A549 (cell line): ENCODE measurements around the gene NCOA3. TPM values are rescaled to one million over a fixed set of nuclear protein-coding genes. Genes with fewer than 3 reads are reported as not detected.

Source experiments
- ATAC-seq, 2 experiments: fragments of 200-7000 bp in 1 of 2; fragments of >200 bp in 1 of 2; cut with Nextera tagmentation in 1 of 2; cut with Tn5 transposase in 1 of 2; 3 replicates each; pipeline versions ENCODE4 v1.8.0 to v1.9.1; 2018 to 2020; ENCODE audit warnings: mild to moderate bottlenecking in 1 of 2, moderate library complexity in 1 of 2
- CTCF ChIA-PET: fragments of 300-600 bp; sonication (Branson Sonifier 250); formaldehyde crosslinking; extraction: SDS; loops from one replicate; lab custom pipeline; 2021; ENCODE audit warnings: antibody characterized with exemption, inconsistent platforms; lab: Yijun Ruan, JAX
- POLR2A ChIA-PET: fragments of 350-600 bp; formaldehyde crosslinking; extraction: SDS; loops from one replicate; lab custom pipeline; 2021; ENCODE audit warnings: antibody characterized with exemption, inconsistent platforms; lab: Yijun Ruan, JAX
- DNase-seq, 2 experiments: peaks; one replicate each; pipeline versions ENCODE4 v3.0.0 to v3.0.0-alpha.2; 2011 to 2016; ENCODE audit warnings: low read depth in 1 of 2, low spot score in 1 of 2
- FAIRE-seq: peaks from 2 replicates; lab custom pipeline; 2011; peaks lifted over from hg19 to GRCh38; lab: Jason Lieb, UNC
- H3K27ac ChIP-seq, 2 experiments: fragments of >200 bp; sonication (Bioruptor Twin); formaldehyde crosslinking; 3 replicates each; pipeline ENCODE4 v1.5.1; 2016 to 2017
- H3K4me1 ChIP-seq: fragments of >200 bp; sonication (Bioruptor Twin); formaldehyde crosslinking; 3 replicates; pipeline ENCODE4 v1.6.1; 2016
- H3K4me2 ChIP-seq: fragments of >200 bp; sonication (Bioruptor Twin); formaldehyde crosslinking; 3 replicates; pipeline ENCODE4 v1.6.1; 2016
- H3K4me3 ChIP-seq: fragments of >200 bp; sonication (Bioruptor Twin); formaldehyde crosslinking; 3 replicates; pipeline ENCODE4 v1.5.1; 2016
- H3K9me3 ChIP-seq: fragments of >200 bp; sonication (Bioruptor Twin); formaldehyde crosslinking; 3 replicates; pipeline ENCODE4 v1.6.1; 2016
- FOSL2 ChIP-seq, 2 experiments: fragments of 450-650 bp in 1 of 2; fragments of >200 bp in 1 of 2; sonication (Bioruptor Twin) in 1 of 2; formaldehyde crosslinking; IDR thresholded peaks; 2 replicates each; pipeline versions ENCODE4 v1.5.0 to v1.6.1; 2016 to 2020; ENCODE audit warnings: mild to moderate bottlenecking in 1 of 2, moderate library complexity in 1 of 2
- GATA3 ChIP-seq: IDR thresholded peaks from 2 replicates; pipeline ENCODE4 v1.6.1; 2012; ENCODE audit warnings: borderline replicate concordance
- HOXB5 ChIP-seq: fragments of 250-450 bp; sonication (Bioruptor Pico); IDR thresholded peaks from 2 replicates; pipeline ENCODE4 v1.5.0; 2020; ENCODE audit warnings: mild to moderate bottlenecking, moderate library complexity
- JUNB ChIP-seq: fragments of >200 bp; sonication (Bioruptor Twin); formaldehyde crosslinking; IDR thresholded peaks from 2 replicates; pipeline ENCODE4 v1.6.1; 2016
- KDM1A ChIP-seq: fragments of 200-600 bp; sonication (generic); IDR thresholded peaks from 2 replicates; pipeline ENCODE4 v1.6.1; 2016; ENCODE audit warnings: low read depth, mild to moderate bottlenecking
- KDM5A ChIP-seq: fragments of 200-600 bp; sonication (generic); IDR thresholded peaks from 2 replicates; pipeline ENCODE4 v1.6.1; 2016; ENCODE audit warnings: antibody characterized with exemption, mild to moderate bottlenecking
- MAZ ChIP-seq: fragments of 150-350 bp; IDR thresholded peaks from 2 replicates; pipeline ENCODE4 v1.6.1; 2014; ENCODE audit warnings: antibody characterized with exemption, low read depth, low read length, borderline replicate concordance
- MYC ChIP-seq: IDR thresholded peaks from 2 replicates; pipeline ENCODE4 v1.6.1; 2012; ENCODE audit warnings: mild to moderate bottlenecking, inconsistent platforms, low read length, improper control_type of control experiment, borderline replicate concordance
- NFE2L2 ChIP-seq: fragments of 150-350 bp; conservative IDR thresholded peaks from 2 replicates; pipeline ENCODE4 v1.6.1; 2014; ENCODE audit warnings: low read length
- NPAS2 ChIP-seq: fragments of 250-450 bp; sonication (Bioruptor Pico); IDR thresholded peaks from 2 replicates; pipeline ENCODE4 v1.8.0; 2022; ENCODE audit warnings: mild to moderate bottlenecking, moderate library complexity, borderline replicate concordance
- RARB ChIP-seq: fragments of 250-450 bp; sonication (Bioruptor Pico); IDR thresholded peaks from 2 replicates; pipeline ENCODE4 v1.8.0; 2021; ENCODE audit warnings: mild to moderate bottlenecking, moderate library complexity
- SREBF2 ChIP-seq: fragments of 450-650 bp; IDR thresholded peaks from 2 replicates; pipeline ENCODE4 v1.6.1; 2014; ENCODE audit warnings: mild to moderate bottlenecking, moderate library complexity
- TFCP2L1 ChIP-seq: fragments of 250-450 bp; sonication (Bioruptor Pico); IDR thresholded peaks from 2 replicates; pipeline ENCODE4 v1.5.0; 2021; ENCODE audit warnings: mild to moderate bottlenecking
- ZC3H11A ChIP-seq: fragments of 450-650 bp; IDR thresholded peaks from 2 replicates; pipeline ENCODE4 v1.6.1; 2014; ENCODE audit warnings: antibody characterized with exemption, mild to moderate bottlenecking
- ZFP36 ChIP-seq: fragments of 450-650 bp; IDR thresholded peaks from 2 replicates; pipeline ENCODE4 v1.6.1; 2014; ENCODE audit warnings: borderline replicate concordance; ENCODE audit not compliant: partially characterized antibody
- ZNF302 ChIP-seq: fragments of 250-450 bp; sonication (Bioruptor Pico); IDR thresholded peaks from 2 replicates; pipeline ENCODE4 v1.9.0; 2021; ENCODE audit warnings: inconsistent platforms, mild to moderate bottlenecking, moderate library complexity
- ZSCAN20 ChIP-seq: fragments of 250-450 bp; sonication (Bioruptor Pico); IDR thresholded peaks from 2 replicates; pipeline ENCODE4 v1.8.0; 2022; ENCODE audit warnings: mild to moderate bottlenecking, moderate library complexity
- WGBS: methylation state at CpG from one replicate; pipeline ENCODE4 v1.1.6; 2017; ENCODE audit errors: missing lambda C conversion rate; 5-methylcytosine and 5-hydroxymethylcytosine counted together
- polyA plus RNA-seq, 4 experiments: library from polyadenylated mRNA; depleted of rRNA in 3 of 4; stranded (reverse); fragments of >200 nt; fragmentation: RNase III in 1 of 4; extraction: RNeasy Plus Mini Kit Qiagen cat#74134 plus additional on column Dnase treatment in 1 of 4; gene quantifications; 2 replicates in 3 of 4; 3 replicates in 1 of 4; pipeline ENCODE4 v1.2.3, GENCODE V29; 2011 to 2017
- TF ChIP-seq, protein P1 (sequence below): fragments of >200 bp; sonication (Bioruptor Twin); formaldehyde crosslinking; IDR thresholded peaks from 2 replicates; pipeline ENCODE4 v1.6.1; 2016
- TF ChIP-seq, protein P2 (sequence below): fragments of 250-450 bp; sonication (Bioruptor Pico); IDR thresholded peaks from 2 replicates; pipeline ENCODE4 v1.5.0; 2020; ENCODE audit warnings: low read depth, mild to moderate bottlenecking, moderate library complexity
- TF ChIP-seq, protein P3 (sequence below): fragments of 450-650 bp; IDR thresholded peaks from 2 replicates; pipeline ENCODE4 v1.6.1; 2014; ENCODE audit warnings: antibody characterized with exemption
- TF ChIP-seq, protein P4 (sequence below): fragments of >200 bp; sonication (Bioruptor Twin); formaldehyde crosslinking; IDR thresholded peaks from 3 replicates; pipeline ENCODE4 v1.6.1; 2016
- TF ChIP-seq, protein P5 (sequence below): fragments of 200-600 bp; sonication (generic); IDR thresholded peaks from 2 replicates; pipeline ENCODE4 v1.6.1; 2016; ENCODE audit warnings: antibody characterized with exemption, mild to moderate bottlenecking, moderate library complexity

Gene NCOA3
- polyA plus RNA-seq, 2 of the 4 experiments (the other 2 are of a cell fraction) = 42.9 to 136 TPM

DNA sequence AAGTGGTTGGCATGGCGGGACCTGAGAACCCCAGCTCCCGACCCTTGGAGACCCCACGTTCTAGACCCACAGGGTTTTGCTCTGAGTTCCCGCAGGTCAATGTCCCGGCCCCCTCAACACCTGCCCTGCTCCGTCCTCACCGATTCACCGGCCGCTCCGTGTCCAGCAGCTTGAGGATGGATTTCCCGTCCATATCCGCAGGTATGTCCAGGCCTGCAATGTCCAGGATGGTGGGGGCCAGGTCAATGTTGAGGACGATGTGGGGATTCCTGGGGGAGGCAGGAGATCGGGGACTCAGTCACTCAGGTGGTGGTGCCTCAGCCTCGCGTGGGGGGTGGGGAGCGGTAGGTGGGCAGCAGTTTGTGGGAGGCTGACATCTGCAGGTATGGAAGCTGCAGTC, 176.8 kb downstream of the NCOA3 start:
- no peak overlapping the region for H3K4me3 ChIP-seq
- H3K4me1 ChIP-seq = no peaks in the 10 kb centered on the region
- ATAC-seq = no peak
- no peak for DNase-seq
- TF ChIP-seq FOSL2 (IDR thresholded peaks at IDR 0.05) (no peak), FOSL2 (CRISPR knock-in tag; IDR thresholded peaks at IDR 0.05) (no peak), MAZ (no peak), JUNB (no peak), ZC3H11A (no peak), NFE2L2 (no peak), MYC (no peak), NPAS2 (CRISPR knock-in tag) (no peak), KDM5A (no peak), ZSCAN20 (CRISPR knock-in tag) (no peak), KDM1A (no peak), SREBF2 (no peak), ZFP36 (no peak)
- TF ChIP-seq, protein P1, sequence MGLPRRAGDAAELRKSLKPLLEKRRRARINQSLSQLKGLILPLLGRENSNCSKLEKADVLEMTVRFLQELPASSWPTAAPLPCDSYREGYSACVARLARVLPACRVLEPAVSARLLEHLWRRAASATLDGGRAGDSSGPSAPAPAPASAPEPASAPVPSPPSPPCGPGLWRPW = no peak
- TF ChIP-seq, protein P2, sequence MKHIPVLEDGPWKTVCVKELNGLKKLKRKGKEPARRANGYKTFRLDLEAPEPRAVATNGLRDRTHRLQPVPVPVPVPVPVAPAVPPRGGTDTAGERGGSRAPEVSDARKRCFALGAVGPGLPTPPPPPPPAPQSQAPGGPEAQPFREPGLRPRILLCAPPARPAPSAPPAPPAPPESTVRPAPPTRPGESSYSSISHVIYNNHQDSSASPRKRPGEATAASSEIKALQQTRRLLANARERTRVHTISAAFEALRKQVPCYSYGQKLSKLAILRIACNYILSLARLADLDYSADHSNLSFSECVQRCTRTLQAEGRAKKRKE = no peak
- TF ChIP-seq, protein P3, sequence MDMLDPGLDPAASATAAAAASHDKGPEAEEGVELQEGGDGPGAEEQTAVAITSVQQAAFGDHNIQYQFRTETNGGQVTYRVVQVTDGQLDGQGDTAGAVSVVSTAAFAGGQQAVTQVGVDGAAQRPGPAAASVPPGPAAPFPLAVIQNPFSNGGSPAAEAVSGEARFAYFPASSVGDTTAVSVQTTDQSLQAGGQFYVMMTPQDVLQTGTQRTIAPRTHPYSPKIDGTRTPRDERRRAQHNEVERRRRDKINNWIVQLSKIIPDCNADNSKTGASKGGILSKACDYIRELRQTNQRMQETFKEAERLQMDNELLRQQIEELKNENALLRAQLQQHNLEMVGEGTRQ = no peak
- TF ChIP-seq, protein P4, sequence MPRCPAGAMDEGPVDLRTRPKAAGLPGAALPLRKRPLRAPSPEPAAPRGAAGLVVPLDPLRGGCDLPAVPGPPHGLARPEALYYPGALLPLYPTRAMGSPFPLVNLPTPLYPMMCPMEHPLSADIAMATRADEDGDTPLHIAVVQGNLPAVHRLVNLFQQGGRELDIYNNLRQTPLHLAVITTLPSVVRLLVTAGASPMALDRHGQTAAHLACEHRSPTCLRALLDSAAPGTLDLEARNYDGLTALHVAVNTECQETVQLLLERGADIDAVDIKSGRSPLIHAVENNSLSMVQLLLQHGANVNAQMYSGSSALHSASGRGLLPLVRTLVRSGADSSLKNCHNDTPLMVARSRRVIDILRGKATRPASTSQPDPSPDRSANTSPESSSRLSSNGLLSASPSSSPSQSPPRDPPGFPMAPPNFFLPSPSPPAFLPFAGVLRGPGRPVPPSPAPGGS = no peak
- no peak overlapping the region for H3K27ac ChIP-seq
- ChIA-PET CTCF (interaction anchor here (0.5 to 13.2 kb wide), 36 partner anchors 8 to 1237 kb away, joined by 3 to 232 read pairs (median 4); no protein-coding TSS in a partner anchor), POLR2A (no interaction called here)
- H3K4me2 ChIP-seq = no peak overlapping the region
- 88% methylated on average over 13 of the region's 17 CpGs for WGBS
- H3K9me3 ChIP-seq = no peaks in the 10 kb centered on the region
- no peak for FAIRE-seq

DNA sequence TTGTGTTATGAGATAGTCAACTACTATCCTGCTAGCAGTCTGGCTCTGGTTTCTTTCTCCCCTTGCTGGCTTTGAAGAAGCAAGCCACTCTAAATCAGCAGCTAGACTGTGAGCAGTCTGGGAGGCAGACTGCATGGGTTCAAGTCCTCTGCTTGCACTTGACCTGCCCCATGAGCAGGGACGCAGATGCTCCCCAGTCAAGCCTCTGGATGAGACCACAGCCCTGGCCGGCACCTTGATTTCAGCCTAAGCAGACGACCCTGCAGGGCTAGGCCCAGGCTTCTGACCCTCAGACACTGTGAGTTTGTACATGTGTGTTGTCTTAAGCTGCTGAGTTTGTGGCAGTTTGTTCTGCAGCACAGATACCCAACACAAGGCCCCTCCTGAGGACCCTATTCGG, 177.8 kb downstream of the NCOA3 start:
- DNase-seq (no peak), FAIRE-seq (no peak), ATAC-seq (no peak)
- TF ChIP-seq NFE2L2 (no peak), HOXB5 (CRISPR knock-in tag) (no peak), MYC (no peak)
- no peak overlapping the region for H3K4me3 ChIP-seq
- ChIA-PET CTCF (interaction anchor here (1.5 to 13.2 kb wide), 10 partner anchors 11 to 953 kb away, joined by 4 to 232 read pairs (median 20); no protein-coding TSS in a partner anchor), POLR2A (no interaction called here)
- no peaks in the 10 kb centered on the region for H3K4me1 ChIP-seq
- 69% methylated on average over 3 of the region's 4 CpGs for WGBS
- no peak overlapping the region for H3K27ac ChIP-seq
- H3K4me2 ChIP-seq = no peak overlapping the region
- H3K9me3 ChIP-seq = no peaks in the 10 kb centered on the region

DNA sequence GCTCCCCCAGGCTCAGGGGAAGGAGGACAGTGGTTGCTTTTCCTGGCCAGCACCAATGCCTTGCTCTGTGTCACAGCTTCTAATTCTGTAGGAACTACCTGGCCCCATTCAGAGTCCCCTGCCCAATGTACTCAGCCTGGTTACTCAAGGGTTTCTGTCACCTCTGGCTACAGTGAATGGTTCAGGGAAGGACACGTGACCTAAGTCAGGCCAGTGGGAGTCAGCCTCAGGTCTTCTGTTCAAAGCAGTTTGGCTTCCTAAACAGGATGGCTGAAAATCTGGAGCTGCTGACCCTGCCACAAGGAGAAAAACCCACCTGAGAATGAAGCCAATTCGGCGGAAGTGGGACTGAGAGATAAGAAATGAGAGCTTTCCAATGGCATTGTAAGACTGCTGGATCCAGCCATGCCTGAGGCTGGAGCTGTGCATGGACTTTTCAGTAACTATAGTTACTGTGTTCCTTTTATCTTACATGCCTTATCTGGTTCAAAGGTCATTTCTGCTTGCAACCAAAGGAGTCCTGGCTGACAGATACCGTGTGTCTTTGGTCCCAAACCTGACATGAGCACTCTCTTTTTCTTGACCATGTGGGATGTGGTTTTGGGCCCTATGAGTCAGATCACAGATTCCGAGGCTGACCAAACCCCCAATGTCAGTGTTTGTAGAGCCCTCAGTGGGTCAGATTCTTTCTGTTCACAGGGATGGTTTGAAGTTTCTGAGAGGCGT, 179.3 kb downstream of the NCOA3 start:
- TF ChIP-seq ZNF302 (CRISPR knock-in tag) (no peak), GATA3 (no peak), RARB (CRISPR knock-in tag) (no peak), FOSL2 (IDR thresholded peaks at IDR 0.05) (no peak), FOSL2 (CRISPR knock-in tag; IDR thresholded peaks at IDR 0.05) (no peak), TFCP2L1 (CRISPR knock-in tag) (no peak), SREBF2 (no peak)
- TF ChIP-seq, protein P5, sequence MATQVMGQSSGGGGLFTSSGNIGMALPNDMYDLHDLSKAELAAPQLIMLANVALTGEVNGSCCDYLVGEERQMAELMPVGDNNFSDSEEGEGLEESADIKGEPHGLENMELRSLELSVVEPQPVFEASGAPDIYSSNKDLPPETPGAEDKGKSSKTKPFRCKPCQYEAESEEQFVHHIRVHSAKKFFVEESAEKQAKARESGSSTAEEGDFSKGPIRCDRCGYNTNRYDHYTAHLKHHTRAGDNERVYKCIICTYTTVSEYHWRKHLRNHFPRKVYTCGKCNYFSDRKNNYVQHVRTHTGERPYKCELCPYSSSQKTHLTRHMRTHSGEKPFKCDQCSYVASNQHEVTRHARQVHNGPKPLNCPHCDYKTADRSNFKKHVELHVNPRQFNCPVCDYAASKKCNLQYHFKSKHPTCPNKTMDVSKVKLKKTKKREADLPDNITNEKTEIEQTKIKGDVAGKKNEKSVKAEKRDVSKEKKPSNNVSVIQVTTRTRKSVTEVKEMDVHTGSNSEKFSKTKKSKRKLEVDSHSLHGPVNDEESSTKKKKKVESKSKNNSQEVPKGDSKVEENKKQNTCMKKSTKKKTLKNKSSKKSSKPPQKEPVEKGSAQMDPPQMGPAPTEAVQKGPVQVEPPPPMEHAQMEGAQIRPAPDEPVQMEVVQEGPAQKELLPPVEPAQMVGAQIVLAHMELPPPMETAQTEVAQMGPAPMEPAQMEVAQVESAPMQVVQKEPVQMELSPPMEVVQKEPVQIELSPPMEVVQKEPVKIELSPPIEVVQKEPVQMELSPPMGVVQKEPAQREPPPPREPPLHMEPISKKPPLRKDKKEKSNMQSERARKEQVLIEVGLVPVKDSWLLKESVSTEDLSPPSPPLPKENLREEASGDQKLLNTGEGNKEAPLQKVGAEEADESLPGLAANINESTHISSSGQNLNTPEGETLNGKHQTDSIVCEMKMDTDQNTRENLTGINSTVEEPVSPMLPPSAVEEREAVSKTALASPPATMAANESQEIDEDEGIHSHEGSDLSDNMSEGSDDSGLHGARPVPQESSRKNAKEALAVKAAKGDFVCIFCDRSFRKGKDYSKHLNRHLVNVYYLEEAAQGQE = no peak
- no peak overlapping the region for H3K4me3 ChIP-seq
- no peak for ATAC-seq
- no peak for FAIRE-seq
- DNase-seq = no peak
- 80% methylated on average over 6 of the region's 6 CpGs for WGBS
- no peaks in the 10 kb centered on the region for H3K4me1 ChIP-seq
- H3K4me2 ChIP-seq = no peak overlapping the region
- no peak overlapping the region for H3K27ac ChIP-seq
- H3K9me3 ChIP-seq = no peaks in the 10 kb centered on the region
- CTCF ChIA-PET = interaction anchor here (1.1 to 13.2 kb wide), 8 partner anchors 10 to 942 kb away, joined by 3 to 232 read pairs (median 6); no protein-coding TSS in a partner anchor
- POLR2A ChIA-PET = no interaction called here
